COLO829 (cell line): ENCODE measurements around the gene ADD1.

Source experiments
- DNase-seq: peaks from one replicate; pipeline ENCODE4 v3.0.0; 2012; ENCODE audit warnings: low spot score

ADD1 gene

GRCh38 chr4:2835978-2836377, 7.7 kb upstream of the ADD1 start:
- DNase-seq = no peak

GRCh38 chr4:2836391-2836859, 7.2 kb upstream of the ADD1 start:
- DNase-seq = no peak

- no peak for DNase-seq
Observed at GRCh38 chr4:2837110-2837903, 6.3 kb upstream of the ADD1 start.

- DNase-seq = no peak
Observed at GRCh38 chr4:2837904-2838496, 5.6 kb upstream of the ADD1 start.

GRCh38 chr4:2839060-2839459, 4.6 kb upstream of the ADD1 start:
- DNase-seq = no peak

- DNase-seq = no peak
Observed at GRCh38 chr4:2842687-2843262, 869 bp upstream of the ADD1 start.

- DNase-seq = no peak
Observed at GRCh38 chr4:2843941-2844584, 419 bp downstream of the ADD1 start.

GRCh38 chr4:2846172-2846571, 2.5 kb downstream of the ADD1 start:
- DNase-seq = no peak

GRCh38 chr4:2847302-2847871, 3.7 kb downstream of the ADD1 start:
- no peak for DNase-seq

- DNase-seq = no peak
Observed at GRCh38 chr4:2848449-2848848, 4.8 kb downstream of the ADD1 start.

GRCh38 chr4:2849267-2850152, 5.9 kb downstream of the ADD1 start:
- DNase-seq = no peak

- no peak for DNase-seq
Observed at GRCh38 chr4:2850966-2851798, 7.5 kb downstream of the ADD1 start.

GRCh38 chr4:2852481-2852921, 8.9 kb downstream of the ADD1 start:
- no peak for DNase-seq

- DNase-seq = no peak
Observed at GRCh38 chr4:2855584-2855983, 11.9 kb downstream of the ADD1 start.

- no peak for DNase-seq
Observed at GRCh38 chr4:2856266-2856665, 12.6 kb downstream of the ADD1 start.

GRCh38 chr4:2857349-2857927, 13.8 kb downstream of the ADD1 start:
- no peak for DNase-seq

GRCh38 chr4:2858451-2859217, 15.0 kb downstream of the ADD1 start:
- no peak for DNase-seq

- DNase-seq = no peak
Observed at GRCh38 chr4:2859514-2859913, 15.9 kb downstream of the ADD1 start.
